HG02981 (cell line): ENCODE data around the gene RPS6KB1.
A peak's percentile ranks its signal among the peaks of the same experiment; 100 is the strongest.
"Not testable (repeated sequence)": the region's sequence is repeated elsewhere in the genome, so short reads cannot be mapped to it uniquely, and the experiment has no call there.

Source experiments
- ATAC-seq: cut with Tn5 transposase; IDR thresholded peaks from one replicate; pipeline ENCODE4 v1.9.1; 2021; ENCODE audit warnings: mild to moderate bottlenecking, moderate library complexity; ENCODE audit not compliant: unreplicated experiment

The RPS6KB1 gene

DNA sequence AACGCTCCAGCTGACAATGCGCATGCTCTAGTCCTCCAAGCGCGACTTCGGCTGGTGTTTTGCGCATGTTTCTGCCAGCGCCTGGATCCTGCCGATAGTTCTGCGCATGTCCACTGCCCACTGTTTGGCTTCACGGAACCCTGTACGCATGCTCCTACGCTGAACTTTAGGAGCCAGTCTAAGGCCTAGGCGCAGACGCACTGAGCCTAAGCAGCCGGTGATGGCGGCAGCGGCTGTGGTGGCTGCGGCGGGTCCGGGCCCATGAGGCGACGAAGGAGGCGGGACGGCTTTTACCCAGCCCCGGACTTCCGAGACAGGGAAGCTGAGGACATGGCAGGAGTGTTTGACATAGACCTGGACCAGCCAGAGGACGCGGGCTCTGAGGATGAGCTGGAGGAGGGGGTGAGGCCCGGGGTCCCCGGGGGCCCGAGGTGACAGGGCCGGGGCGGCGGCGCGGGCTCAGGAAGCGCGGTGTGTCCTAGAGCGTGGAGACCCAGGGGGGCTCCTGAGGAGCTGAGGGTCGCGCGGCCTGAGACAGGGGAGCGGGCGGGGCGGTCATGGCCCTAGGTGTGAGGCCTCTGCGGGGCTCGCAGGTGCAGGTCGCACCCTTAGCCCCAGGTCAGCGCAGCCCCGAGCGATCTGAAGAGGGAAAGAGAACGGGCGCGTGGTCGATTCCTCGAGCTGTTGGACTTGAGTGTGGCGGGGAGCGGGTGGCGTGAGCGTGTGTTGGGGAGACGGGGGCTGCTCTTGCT, at the start of gene RPS6KB1, which contains the start of gene TUBD1:
TSS of gene RPS6KB1 (plus strand) at position 198 of the 752 bp plus-strand sequence. CDS start at position 262, 64 bp downstream.
TSS of gene TUBD1 (minus strand) at position 20 of the 752 bp plus-strand sequence. CDS start 1,941 bp downstream, outside the sequence.
- peak; percentile 90 for ATAC-seq

DNA sequence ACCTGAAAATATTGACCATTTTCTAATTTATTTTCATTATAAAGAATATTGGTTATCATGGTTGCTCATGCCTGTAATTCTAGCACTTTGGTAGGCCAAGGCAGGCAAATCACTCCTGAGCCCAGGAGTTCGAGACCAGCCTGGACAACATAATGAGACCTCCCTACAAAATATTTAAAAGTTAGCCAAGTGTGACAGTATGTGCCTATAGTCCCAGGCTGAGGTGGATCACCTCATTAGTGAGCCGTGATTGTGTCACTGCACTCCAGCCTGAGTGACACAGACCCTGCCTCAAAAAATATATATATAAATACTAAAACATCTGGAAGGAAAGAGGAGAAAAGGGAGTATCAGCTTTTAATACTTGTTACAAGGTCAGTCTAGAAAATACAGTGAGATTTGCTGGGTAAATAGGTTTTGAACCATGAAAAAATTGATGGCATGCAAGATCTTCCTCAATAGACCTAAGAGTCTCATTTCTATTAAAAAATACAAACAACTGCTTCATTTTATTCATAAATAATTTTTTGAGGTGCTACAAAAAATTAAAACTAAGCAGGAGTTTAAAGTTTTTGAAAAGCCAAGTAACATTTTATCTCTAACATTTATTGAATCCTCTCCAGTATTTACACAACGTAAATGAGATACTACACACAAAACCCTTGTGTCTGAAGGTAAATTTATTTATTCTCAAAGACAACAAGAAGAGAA, 47.9 kb upstream of the RPS6KB1 start:
- no peak for ATAC-seq

DNA sequence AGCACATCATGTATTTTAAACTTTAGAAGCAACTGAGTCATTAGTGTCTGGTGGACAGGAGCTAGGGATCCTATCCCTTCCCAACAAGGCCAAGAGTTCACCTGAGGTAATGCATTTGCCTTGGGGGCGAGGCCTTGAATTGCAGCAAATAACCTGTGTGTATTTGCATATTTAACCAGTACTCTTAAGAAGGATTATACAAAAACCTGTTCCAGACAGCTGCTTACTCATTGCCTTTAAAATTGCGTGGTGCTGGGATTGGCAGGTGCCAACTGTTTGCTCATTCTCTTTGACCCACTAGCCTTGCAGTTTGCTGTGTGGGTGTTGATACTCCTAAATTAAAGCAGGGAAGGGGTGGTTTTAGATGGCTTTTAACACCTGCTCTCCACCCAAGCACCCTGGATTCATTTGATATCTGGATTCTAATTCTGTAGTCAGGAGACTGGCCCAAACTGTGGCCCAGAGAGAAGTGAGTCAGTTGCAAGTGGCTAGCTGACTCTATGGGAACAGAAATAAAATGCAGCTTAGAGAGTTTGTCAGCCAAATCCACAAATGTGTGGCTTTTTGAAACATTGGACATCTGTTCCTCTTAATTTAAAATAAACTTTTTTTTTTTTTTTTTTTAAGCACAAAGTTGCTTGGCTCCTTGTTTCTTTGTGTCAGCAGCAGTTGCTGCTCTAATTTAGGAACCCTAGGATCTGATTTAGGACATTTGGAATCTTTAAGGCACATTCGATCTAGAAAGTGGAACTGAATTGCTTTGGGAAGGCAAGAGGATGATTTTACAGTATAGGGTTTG, 47.1 kb upstream of the RPS6KB1 start:
- ATAC-seq: no peak

DNA sequence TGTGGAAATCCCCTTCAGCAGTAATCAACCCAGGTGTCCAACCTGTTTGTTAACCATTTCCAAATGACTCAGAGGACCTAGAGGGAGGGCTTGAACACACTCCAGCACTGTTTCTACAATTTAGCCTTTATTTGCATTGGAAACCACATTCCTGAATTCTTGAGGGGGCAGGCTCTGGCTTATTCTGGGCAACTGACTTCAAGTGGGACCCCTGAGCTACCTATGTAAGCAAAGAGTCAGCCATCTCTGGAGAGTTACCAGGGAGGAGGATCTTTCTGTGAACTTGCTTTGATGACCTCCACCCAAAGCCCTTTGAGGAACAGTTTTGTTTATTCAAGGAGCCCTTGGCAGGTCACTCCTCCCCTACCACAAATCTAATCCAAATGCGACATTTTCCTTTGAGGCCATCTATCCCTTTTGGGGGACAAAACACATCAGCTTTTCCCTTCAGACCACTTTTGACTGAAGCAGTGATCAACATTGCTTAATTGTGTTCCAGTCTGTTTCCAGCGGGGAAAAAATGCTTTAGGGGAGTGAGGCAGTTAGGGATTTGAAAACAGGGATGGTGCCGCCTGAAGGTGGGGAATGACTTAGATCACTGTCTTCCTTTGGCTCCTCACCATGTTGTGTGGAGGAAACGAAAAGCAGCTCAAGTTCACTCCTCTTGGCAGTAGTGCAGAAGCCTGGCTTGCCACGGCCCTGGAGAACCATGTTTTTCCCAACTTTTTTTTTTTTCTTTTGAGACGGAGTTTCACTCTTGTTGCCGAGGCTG, 46.3 kb upstream of the RPS6KB1 start:
- peak; percentile 41 for ATAC-seq

DNA sequence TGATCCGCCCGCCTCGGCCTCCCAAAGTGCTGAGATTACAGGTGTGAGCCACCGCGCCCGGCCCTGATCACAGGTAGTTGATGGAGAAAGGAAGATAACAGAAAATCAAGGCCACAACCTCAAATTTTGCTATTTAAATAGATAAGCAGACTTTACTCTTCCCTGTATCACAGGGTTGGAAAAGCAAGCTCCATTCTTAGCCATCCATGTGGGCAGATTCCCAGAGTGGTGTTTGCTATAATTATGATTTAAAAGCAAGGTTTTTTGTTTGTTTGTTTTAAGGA, 44.6 kb upstream of the RPS6KB1 start:
- no peak for ATAC-seq

DNA sequence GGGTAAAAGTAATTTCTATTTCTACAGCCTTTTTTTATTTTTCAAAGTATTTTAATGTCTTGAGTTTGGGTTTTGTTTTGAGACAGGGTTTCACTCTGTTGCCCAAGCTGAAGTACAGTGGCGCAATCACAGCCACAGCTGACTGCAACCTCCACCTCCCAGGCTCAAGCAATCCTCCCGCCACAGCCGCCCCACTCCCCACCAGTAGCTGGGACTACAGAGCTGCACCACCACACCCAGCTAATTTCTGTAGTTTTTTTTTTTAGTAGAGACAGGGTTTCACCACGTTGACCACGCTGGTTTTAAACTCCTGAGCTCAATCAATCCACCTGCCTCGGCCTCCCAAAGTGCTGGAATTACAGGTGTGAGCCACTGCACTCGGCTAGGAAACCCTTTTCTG, 44.1 kb upstream of the RPS6KB1 start:
- peak; percentile 32 for ATAC-seq

DNA sequence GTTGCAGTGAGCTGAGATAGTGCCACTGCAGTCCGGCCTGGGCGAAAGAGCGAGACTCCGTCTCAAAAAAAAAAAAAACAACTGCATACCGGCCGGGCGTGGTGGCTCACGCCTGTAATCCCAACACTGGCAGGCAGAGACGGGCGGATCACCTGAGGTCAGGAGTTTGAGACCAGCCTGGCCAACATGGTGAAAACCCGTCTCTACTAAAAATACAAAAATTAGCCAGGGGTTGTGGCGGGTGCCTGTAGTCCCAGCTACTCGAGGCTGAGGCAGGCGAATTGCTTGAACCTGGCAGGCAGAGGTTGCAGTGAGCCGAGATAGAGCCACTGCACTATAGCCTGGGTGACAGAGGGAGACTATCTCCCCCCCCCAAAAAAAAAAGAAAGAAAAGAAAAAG, 42.6 kb upstream of the RPS6KB1 start:
- not testable (repeated sequence) for ATAC-seq

DNA sequence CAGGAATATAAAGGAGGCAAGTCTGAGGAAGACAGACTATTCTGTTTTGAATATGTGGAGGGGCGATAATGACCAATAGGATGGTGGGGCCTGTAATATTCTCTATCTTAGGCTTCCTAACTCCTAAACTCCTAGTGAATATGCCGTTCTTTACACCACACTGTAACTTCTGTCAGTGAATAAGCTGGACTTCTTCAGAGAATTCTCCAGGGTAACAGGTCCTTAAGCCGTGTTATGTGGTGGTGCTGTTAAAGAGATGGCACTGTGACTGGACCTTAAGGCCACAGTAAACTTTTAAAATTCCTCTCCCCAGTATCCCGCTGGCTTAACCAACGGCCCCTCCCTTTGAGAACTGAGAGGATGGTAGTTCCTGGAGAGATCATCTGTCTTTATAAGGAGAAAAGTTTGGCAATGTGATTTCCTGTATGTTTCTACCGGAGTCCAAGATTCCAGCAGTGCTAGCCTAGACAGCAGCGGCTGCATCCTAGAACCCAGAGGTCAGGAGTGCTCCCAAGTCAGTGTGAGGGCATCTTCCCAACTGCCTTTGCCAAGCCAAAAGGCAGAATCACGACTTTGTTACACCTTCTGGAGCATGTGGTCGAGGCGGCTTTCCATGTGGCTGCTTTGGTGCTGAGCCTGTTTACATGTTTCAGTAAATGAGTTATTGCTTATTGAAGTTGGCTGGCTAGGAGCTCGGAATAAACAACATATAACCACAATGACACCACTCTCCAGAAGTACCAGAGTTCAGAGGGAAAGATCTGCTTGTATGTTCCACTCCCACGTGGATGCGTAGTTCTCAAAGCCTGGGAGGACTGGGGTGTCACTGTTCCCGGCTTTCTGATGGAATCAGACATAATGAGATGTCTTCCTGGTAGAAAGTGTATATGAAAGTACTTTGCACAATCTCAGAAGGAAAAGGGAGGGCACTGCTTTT, 41.2 kb upstream of the RPS6KB1 start:
- no peak for ATAC-seq

DNA sequence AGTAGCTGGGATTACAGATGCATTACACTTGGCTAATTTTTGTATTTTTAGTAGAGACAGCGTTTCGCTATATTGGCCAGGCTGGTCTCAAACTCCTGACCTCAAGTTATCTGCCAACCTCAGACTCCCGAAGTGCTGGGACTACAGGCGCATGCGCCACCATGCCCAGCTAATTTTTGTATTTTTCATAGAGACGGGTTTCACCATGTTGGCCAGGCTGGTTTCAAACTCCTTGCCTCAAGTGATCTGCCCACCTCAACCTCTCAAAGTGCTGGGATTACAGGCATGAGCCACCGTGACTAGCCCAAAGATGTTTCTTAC, 40.1 kb upstream of the RPS6KB1 start:
- not testable (repeated sequence) for ATAC-seq

DNA sequence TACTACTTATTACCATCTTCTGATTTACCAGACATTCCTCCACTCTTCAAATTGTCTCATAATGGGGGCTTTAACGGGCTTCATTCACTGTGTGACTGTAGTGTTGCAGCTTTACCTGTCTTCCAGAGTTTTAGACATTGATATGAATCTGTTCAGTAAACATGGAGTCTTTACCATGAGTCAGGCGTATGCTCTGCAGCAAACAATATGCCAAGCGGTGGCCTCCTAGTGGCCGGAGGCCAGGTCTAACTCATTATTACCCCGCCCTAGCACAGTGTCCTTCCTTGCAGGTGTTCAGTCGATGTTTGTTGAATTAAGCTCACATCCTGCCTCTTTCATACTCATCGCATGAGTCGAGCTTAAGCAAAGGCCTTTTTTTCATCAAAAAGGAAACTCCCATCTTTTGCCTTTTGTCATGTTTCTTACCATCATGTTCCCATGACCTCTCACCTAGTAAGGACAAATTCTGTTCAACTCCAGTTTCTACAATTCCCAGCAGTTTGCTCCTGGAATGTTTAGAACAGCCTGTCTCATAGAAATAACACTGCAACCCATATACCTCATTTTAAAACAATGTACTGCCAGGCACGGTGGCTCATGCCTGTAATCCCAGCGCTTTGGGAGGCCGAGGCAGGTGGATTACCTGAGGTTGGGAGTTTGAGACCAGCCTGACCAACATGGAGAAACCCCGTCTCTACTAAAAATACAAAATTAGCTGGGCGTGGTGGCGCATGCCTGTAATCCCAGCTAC, 39.6 kb upstream of the RPS6KB1 start:
- no peak for ATAC-seq

DNA sequence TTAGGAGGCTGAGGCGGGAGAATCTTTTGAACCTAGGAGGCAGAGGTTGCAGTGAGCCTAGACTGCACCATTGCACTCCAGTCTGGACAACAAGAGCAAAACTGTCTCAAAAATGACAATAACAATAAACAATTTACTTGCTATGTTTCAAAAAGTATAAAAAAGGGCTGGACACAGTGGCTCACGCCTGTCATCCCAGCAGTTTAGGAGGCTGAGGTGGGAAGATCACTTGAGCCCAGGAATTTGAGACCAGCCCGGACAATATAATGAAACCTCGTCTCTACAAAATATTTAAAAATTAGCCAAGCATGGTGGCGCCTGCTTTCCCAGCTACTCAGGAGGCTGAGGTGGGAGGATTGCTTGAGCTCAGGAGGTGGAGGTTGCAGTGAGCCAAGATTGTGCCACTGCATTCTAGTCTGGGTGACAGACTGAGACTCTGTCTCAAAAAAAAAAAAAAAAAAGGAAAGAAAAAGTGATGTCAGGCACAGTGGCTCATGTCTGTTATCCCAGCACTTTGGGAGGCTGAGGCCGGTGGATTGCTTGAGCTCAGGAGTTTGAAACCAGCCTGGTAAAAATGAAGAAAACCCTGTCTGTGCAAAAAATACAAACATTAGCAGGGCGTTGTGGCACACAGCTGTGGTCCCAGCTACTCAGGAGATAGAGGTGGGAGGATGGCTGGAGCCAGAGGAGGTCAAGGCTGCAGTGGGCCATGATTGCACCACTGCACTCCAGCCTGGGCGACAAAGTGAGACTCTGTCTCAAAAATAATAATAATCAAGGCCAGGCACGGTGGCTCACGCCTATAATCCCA, 38.8 kb upstream of the RPS6KB1 start:
- ATAC-seq: not testable (repeated sequence)

DNA sequence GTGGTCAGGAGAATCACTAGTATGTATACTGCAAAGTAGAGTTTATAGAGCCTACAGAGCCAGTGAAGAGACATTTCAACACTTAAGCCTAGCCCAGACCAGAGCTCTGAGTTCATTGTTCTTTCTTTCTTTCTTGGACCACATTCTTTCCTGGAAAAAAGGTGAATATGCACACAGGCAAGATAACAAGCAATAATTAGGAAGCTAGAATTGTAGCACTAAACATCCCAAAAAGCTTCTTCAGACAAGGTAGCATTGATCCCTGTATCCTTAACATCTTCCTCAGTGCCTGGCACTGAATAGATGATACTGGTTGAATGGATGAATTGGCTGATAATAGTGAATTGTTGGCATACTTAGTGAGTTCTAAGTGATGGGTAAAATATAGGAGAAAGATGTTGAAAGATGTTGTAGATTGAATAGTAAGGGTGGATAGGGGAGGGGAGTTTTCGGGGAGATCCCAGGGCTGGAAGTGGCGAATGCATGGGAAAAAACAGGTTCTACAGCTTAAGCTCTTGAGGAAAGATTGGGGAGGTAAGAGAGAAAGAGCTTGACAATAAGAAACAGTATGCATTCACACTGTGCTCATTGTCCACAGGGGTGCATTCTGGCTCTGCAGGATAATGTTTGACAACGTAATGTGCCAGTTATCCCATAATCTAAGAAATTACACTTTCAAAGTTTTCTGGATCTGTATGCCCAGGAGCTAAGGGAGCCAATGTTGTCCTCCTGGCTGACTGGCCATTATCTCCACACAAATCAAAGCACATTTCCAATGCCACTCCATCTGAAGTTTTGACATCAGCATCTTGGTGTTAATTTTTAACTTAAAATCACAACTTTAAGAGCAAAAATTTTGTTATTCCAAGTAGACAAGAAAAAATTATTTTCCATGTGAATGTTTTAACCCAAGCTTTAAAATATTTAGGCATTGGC, 35.8 kb upstream of the RPS6KB1 start:
- ATAC-seq: no peak

DNA sequence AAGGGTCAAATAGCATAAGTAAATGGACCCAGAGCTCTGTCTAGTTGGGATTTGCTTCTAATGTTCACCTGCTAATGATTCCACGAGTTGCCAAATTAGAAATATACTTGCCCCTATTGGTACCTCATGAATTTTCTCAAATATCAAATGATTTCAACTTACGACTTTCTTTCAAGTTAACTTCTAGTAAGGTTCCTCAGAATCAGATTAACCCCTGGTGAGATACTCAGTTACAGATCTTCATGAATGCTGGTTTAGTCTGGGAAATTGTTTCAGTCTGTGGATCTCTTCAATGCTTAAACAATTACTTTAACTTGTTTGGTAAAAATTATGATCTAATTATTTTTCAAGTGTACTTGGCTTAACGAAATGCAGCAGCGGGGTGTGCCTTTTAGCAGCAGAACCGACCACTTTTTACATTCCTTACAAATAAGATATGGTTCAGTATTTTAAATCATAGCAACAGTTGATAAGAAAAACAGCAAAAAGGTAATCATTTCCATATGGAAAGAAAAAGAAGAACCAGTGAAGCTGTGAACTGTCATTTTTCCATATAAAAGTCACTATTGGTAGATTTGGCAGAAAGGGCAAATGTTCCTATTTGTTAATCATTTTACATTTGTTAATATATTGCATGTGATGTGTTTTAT, 34.6 kb upstream of the RPS6KB1 start:
- ATAC-seq: no peak

DNA sequence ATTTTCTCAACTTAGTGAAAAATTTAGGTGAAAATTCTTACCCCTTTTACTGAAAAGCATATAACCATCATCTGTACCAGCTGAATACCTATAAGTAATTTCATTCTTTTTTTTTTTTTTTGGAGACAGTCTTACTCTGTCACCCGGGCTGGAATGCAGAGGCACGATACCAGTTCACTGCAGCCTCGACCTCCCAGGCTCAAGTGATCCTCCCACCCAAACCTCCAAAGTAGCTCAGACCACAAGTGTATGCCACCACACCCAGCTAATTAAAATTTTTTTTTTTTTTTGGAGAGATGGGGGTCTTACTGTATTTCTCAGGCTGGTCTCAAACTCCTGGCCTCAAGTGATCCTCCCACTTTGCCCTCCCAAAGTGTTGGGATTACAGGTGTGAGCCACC, 34.0 kb upstream of the RPS6KB1 start:
- ATAC-seq: no peak

DNA sequence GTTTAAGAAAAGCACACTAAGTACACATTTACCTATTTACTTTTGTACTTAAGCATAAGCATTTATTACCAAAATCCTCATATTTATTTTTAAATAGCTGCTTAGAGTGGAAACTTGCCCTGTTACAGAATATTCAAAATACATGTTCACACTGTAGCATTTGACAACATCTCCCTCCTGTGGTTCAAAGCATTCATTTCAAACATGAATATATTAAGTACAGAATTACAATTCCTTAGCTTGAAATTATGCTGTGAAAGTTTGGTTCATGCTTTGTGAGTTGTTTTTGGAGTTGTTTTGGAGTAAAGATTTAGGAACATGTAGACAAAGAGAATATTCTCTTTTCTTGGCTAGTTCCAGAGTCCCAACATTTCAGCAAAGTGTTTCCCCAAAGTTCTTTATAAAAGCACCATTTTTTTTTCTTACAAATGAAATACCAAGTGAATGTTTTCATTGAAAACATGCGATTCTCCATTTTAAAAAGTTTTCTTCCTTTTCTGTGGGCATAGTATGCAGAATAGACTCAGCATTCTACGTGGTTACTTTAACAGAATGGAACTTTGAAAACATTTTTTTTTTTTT, 33.4 kb upstream of the RPS6KB1 start:
- ATAC-seq: no peak

DNA sequence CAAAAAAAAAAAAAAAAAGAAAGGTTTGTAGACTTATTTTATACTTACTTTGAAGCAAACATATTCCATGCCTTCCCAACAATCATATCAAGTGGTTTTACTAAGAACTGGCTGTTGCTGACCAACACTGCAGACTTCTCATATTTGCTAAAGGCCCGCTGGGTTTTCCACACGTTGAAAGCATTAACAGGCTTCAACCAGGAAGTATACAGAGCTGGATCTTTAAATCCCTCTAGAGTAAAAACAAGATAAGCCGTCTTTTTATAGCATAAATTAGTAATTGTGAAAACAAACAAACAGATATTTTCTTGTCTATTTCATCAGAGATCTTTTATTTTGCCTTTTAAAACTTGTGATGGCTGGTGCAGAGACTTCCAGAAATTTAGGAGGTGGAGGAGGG, 29.3 kb upstream of the RPS6KB1 start:
- no peak for ATAC-seq

DNA sequence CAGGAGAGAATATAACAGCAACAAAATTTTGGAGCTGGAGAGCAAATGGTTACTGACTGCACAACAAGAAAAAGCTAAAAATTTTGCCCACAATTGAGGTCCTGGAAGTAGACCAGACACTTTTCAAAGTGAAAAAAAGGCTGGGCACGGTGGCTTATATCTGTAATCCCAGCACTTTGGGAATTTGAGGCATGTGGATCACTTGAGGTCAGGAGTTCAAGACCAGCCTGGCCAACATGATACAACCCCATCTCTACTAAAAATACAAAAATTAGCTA, 23.0 kb upstream of the RPS6KB1 start:
- ATAC-seq: no peak
